HuH-7.5 (cell line): ENCODE results near the gene PRR15.
"Not testable (repeated sequence)": the region's sequence is repeated elsewhere in the genome, so short reads cannot be mapped to it uniquely, and the experiment has no call there.

Experiments used
- DNase-seq: peaks from one replicate; pipeline ENCODE4 v3.0.0; 2011; ENCODE audit warnings: low spot score

Gene PRR15, protein sequence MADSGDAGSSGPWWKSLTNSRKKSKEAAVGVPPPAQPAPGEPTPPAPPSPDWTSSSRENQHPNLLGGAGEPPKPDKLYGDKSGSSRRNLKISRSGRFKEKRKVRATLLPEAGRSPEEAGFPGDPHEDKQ

DNA sequence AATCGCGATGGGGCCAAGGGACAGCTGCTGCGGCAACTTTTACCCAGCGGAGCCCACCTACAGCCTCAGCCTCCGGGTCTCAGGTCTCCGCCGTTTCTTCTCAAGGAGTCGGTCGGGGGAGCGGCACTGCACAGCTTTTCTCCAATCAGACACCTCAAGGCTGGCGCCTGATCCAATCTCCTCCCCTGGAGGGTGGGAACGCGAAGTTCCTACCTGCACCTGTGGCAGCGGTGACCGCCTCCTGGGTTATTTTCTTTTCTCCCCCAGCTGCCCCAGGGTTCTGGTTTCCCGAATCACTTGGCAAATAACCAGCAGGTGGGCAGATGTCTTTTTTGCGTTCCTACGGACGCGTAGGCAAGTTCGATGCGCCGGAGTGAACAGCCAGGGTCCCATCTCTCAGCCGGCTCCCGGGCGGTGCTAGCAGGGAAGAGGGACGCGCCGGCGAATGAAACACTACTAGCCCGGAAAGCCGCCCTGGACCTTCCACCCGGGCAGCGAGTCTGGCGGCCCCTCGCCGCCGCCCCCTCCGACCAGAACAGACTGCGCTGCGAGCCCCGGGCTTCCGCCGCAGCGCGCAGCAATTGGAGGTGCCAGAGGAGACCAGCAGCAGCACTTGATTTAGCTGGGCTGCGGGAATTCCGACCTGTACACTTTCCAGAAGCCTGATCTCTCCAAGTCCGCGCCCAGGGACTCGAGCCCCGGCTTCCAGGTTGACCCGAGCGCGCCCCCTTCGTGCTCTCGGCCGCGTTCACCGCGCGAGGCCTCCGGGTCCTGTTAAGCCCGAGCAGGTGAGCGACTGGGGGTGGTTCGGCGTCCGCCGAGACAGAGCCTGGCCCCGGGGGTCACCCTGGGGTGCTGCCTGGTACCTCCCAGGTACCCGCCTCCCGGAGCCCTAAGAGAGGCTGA, at the start of gene PRR15:
TSS of gene PRR15 (plus strand) at position 246 of the 906 bp plus-strand sequence. CDS start 2,495 bp downstream, outside the sequence.
- peak; percentile 88 for DNase-seq

DNA sequence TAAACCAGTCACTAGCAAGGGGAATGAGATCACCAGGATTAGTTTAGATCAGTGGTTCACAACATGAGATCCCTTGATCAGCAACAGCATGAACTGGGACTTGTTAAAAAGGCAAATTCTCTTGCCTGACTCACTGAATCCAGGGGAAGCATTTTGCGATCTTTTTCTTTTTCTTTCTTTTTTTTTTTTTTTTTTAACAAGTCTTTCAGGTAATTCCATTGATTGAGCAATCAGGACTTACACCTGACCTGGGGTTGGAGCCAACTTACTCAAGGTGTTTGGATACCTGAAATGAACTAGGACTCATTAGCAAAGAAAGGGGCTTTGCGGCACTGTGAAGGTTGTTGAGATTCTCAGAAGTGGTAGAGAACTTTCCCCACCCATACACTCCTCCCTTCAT, 47.1 kb upstream of the PRR15 start:
- DNase-seq = no peak

DNA sequence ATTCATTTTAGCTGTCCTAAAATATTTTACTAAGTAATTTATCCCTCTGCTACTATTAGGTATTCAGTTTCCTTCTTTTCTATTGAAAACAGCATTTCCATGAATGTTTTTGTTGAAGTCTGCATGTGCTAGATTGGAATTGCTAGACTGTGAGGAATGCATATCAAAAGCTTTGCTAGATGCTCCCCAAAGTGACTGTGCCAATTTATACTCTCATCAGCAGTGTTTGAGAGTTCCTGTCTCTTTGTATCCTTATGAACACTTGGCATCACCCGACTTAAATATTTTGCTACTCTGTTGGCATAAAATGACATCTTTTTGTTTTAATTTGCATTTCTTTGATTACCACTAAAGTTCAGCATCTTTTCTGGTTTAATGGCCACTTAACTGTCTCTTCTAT, 45.0 kb upstream of the PRR15 start:
- no peak for DNase-seq

DNA sequence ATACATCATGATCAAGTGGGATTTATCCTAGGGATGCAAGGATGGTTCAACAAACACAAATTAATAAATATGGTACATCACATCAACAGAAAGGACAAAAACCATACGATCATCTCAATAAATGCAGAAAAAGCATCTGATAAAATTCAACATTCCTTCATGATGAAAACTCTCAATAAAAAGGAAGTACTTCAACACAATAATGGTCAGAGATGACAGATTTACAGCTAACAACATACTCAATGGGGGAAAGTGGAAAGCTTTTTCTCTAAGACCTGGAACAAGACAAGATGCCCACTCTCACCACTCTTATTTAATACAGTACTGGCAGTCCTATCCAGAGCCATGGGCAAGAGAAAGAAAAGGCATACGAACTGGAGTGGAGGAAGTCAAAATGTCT, 39.9 kb upstream of the PRR15 start:
- no peak for DNase-seq

DNA sequence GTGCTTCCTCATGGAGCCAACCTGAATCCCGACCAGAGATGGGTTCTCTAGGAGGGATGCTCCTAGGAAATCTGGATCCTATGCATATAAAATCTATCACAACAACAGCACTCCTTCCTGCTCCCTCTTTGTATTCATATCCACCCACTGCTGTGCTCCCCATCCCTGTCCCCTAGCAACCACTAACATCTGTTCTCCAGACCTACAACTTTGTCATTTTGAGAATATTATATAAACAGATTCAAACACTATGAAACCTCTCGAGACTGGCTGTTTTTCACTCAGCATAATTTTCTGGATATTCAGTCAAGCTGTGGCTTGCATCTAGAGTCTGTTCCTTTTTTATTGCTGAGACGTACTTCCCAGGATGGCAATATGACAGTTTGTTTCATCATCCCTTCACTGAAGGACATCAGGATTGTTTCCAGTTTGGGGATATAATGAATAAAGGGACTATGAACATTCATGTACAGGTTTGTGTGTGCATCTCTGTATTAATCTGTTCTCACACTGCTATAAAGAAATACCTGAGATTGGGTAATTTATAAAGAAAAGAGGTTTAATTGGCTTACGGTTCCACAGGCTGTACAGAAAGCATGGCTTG, 36.0 kb upstream of the PRR15 start:
- DNase-seq = no peak

DNA sequence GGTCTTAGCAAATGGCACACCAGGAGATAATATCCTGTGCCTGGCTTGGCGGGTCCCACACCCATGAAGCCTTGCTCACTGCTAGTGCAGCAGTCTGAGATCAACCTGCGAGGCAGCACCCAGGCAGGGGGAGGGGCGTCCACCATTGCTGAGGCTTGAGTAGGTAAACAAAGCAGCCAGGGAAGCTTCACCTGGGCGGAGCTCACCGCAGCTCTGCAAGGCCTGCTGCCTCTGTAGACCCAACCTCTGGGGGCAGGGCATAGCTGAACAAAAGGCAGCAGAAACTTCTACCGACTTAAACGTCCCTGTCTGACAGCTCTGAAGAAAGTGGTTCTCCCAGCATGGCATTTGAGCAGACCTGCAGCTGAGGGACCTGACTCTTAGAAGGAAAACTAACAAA, 35.1 kb upstream of the PRR15 start:
- not testable (repeated sequence) for DNase-seq

DNA sequence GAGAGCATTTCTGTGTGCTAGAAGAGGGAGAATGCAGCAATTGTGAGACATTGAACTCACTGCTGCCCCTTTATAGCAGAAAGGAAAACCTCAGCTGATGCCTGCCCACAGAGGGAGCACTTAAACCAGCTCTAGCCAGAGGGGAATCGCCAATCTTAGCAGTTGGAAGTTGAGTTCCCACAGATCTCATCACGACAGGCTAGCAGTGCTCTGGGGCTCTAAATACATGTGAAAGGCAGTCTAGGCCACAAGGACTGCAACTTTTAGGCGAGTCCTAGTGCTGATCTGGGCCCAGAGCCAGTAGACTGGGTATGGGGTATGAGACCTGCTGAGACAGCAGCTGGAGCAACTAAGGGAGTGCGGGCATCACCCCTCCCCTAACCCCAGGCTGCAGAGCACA, 25.2 kb upstream of the PRR15 start:
- DNase-seq = no peak

DNA sequence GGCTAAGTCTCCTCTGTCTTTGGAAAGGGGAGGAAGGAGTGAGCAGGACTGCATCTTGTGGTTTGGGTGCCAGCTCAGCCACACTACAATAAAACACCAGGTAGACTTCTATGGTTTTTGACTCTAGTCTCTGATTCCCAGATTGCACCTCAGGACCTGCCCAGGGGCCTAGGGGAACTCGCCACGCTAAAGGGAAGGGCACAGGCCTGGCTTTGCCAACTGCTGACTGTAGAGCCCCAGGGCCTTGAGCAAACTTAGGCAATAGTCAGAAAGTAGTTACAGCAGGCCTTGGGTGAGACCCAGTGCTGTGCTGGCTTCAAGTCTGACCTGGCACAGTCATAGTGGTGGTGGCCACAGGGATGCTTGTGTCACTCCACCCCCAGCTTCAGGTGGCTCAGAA, 24.2 kb upstream of the PRR15 start:
- DNase-seq = no peak

DNA sequence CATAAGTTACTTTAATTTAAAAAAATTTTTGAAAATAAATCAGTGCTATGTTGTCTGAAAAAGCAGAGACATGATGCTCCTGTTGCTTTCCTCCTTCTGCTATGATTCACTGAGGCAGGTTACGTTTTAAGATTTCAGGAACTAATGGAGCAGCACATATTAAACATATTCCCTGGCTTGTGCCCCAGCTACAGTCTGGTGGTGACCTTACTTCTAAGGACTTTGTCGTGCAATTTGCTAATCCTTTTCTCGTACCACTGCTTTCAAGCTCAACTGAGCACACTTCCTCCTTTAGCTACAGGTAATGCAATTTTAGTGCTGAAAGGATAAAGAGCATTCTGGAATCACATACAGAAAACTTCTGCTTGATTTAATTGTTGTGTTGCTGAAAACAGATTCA, 16.2 kb upstream of the PRR15 start:
- DNase-seq = no peak

DNA sequence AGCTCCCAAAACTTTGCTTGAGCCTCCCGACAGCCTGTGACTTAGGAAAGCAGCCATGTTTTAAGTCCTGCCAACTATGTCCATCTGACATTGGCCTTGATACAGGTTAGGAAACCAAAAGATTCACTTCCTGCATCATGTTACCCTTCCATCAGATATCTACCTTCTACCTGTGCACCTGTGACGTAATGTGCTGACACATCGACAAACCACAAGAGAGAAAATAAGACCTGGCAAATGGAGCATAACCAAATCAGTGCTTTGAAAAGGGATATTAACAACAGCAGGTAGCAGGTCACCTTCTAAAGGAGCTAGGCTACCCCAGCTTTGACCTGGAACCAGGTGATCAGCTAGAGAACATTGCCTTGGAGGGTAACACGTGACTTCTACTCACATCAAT, 14.8 kb upstream of the PRR15 start:
- DNase-seq = no peak

DNA sequence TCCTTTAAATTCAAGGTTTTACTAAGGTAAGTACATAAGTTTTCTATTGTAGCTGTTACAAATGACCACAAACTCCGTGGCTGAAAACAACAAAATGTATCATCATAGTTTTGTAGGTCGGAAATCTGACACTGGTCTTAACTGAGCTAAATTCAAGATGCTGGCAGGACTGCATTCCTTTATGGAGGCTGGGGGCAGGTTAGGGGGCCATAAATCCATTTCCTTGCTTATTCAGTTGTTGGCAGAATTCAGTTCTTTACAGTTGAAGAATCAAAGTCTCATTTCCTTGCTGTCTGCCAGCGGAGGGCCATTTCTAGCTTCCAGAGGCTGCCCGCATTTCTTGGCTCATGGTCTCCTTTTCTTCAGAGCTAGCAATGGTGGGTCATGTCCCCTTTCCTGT, 11.2 kb upstream of the PRR15 start:
- DNase-seq = no peak

DNA sequence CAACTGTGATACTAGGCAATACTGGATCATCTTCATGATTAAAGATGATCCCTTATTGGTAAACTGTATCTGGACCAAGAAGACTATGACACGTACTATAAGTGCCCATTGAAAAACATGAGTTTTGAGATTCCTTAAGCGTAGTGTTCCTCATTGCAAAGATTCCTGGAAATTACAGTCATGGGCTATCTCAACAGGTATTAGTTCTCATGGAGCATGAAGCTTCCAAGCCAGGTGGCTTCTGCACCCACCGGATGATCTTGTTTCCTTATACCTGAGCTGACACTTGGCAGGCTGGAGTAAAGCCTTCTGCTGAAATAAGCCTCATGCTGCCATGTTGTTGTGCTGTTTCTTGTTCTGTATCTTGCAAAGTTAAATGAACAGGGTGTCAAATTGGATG, 8.6 kb upstream of the PRR15 start:
- DNase-seq = no peak

DNA sequence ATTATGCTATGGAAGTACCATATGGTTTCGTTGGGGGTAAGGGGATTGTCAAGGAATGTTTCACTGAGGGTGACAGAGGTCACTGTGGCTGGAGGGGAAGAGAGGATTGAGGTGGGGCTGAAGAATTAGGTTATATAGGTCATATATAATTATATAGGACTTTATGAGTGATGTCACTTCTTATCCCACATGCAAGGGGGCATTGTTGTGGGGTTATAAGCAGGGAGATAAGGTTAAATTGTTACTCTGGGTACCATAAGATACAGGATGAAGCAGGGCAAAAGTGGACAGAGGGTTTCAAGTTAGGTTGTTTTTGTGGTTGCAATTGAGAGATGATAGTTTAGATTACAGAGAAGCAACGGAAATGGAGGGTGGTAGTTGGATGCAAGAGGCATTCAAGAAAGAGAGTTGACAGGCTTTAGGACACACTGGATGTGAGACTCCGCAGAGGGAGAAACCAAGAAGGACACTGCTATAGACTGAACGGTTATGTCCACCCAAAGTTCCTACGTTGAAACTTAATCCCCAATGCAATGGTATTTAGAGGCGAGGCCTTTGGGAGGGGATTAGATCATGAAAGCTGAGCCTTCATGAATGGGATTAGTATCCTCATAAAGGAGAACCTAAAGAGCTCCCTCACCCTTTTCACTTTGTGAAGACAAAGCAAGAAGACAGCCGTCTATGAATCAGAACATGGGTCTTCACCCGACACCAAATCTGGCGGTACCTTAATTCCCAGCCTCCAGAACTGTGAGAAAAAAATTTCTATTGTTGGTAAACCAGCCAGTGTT, 7.0 kb upstream of the PRR15 start:
- DNase-seq = no peak

DNA sequence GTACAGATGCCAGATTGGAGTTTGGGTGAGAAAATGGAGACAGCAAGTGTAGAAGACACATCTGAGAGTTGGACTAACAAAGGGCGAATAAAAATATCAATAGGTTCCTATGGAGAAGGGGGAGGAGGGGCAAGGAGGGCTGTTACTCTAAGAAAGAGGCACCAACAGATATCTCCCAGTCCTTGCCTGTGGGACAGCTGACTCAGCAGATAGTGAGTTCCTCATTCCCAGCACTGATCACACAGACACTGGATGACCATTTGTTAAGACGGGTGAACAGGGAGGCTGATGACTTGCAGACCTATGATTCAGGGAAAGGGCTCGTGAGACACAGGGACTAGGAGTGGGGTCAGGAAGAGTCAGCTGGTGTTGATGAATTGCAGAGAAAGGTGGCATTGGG, 5.7 kb upstream of the PRR15 start:
- no peak for DNase-seq

DNA sequence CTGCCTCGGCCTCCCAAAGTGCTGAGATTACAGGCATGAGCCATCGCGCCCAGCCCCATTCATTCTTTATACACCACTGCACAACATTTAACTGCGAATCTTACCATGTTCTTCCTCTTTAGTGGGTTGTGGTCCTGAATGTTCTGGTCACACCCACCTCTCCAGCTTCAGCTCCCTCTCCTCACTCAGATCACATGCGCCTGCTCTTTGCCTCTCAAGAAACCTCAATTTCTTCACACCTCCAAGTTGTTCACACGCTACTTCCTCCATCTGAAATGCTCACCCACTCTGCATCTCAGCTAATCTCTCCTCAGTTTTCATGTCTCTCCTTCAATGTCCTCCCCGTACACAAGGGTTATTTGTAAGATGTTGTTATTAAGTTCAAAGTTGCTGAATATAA, 2.4 kb upstream of the PRR15 start:
- no peak for DNase-seq

DNA sequence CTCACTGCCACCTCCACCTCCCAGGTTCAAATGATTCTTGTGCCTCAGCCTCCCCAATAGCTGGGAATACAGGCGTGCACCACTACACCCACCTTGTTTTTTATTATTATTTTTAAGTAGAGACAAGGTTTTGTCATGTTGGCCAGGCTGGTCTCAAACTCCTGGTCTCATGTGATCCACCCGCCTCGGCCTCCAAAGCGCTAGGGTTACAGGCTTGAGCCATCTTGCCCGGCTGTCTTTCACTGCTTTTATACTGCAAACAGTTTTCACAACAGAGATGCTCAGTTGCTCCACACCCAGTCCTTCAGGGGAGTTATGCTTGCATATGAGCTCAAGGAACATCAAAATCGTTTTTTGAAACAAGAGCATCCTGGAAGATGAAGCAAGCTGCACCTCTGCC, 1.3 kb upstream of the PRR15 start:
- no peak for DNase-seq

DNA sequence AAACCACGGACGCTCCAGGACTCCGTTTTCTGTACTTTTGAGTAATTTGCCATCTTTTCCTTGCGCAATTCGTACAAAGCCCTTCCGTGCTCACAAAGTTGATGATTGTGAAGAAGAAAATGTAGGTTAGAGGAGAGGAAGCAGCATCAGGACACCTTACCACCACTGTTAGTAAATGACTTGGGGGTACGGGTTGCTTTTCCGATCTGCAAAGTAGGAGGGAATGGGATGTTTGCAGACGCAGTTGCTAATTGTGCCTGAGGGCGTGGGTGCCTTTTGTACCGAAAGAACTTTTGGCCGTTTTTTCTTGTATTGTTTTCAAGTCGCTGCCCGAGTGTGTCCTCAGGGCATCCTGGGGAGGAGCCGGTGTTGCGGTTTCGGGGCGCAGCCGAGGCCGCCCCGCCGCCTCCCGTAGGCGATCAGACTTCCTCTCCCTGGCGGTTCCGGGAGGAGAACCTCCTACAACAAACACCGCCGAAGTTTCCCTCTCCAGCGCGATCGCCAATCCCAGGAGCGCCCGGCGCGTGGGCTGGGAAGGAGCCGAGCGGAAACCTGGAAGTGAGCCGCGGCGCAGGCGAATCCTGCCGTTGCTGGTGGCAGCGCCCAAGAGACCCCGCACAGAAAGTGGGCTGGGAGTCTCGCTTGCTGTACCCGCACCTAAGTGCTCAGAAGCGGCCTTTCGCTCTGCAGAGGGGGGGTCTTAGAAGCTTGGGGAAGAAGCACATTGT, 1.0 kb downstream of the PRR15 start:
- peak; percentile 76 for DNase-seq

DNA sequence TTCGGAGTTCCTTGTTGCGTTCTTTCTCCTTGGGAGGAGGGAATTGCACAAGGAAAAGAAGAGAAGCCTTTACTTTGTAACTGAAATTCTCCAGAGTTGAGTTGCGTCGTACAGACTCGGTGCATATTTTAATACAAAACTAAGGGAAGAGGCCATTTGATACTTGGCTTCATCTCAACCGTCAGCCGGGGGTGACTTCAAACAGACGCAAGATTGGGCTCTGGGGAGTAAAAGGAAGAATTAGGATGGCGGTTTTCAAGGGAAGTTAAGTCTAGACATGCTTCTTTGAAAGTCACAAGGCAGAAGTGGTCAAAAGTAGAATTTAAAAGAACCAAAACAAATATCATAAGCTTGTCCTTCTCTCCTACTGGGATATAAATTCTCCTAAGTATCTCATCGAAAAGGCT, 1.6 kb downstream of the PRR15 start:
- DNase-seq = peak; percentile 41

DNA sequence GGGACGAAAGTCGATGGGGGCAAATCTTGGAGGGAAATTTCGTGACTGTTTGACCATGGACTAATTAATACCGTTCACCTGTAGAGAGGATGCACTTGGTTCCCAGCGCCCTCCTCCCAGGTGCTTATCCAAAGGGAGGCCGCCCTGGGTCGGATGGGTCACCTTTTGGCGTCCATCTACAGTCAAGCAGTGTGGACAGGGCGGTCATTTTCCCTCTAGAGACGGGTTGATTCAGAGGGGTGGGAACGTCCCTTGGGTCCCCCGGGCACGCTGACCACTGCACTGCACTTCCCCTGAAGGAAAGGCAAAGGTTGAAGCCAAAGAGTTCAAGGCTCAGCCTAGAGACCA, 2.0 kb downstream of the PRR15 start:
- DNase-seq = no peak

DNA sequence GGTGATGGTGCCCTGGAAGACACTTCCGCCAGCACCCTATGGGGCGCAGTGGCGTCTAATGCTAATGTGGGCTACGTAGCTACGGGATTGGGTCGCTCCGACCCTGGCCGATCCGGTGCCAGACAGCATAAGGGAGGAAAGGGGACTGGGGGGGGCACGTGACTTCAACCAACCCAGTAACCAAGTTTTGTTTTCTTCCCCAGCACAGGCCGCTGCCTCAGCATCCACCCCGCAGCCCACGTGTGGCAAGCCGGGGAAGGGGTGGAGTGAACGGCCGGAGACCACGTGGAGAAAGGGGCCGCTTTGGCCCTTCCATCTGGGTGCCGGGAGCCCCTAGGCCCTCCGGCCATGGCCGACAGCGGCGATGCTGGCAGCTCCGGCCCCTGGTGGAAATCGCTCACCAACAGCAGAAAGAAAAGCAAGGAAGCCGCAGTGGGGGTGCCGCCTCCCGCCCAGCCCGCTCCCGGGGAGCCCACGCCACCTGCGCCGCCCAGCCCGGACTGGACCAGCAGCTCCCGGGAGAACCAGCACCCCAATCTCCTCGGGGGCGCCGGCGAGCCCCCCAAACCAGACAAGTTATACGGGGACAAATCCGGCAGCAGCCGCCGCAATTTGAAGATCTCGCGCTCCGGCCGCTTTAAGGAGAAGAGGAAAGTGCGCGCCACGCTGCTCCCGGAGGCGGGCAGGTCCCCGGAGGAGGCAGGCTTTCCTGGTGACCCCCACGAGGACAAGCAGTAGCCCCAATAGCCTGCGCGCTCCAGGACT, 2.5 kb downstream of the PRR15 start:
- DNase-seq = no peak

DNA sequence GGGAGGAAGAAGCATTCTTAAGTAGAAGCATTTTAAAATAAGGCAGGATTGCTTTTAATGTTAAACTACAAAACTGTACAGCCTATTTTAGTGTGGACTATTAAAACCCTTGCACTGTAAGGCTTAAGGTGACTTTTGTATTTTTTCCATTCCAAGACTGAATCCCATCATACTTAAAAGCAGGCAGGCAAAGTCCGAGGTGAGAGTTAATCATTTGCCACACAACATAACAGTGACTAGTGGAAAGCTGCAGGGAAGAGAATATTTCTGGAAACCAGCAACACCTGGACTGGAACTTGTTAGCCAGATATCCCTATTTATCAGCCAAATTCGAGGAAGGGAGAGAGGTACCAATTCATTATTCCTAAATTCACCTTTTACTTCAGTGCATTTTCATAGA, 3.5 kb downstream of the PRR15 start:
- DNase-seq = peak; percentile 80
